CD4-positive, alpha-beta T cell treated with Interferon gamma for 1 hour (primary cell): ENCODE results near the gene PARL.
"Not testable (repeated sequence)": the region's sequence is repeated elsewhere in the genome, so short reads cannot be mapped to it uniquely, and the experiment has no call there.

Source experiments
- DNase-seq: peaks from one replicate; pipeline ENCODE4 v3.0.0-alpha.2; 2020

The PARL gene

GRCh38 chr3:183814240-183814639 lies 70.4 kb downstream of the PARL start:
- no peak for DNase-seq

GRCh38 chr3:183812761-183813445 lies 71.8 kb downstream of the PARL start:
- DNase-seq: no peak

DNA sequence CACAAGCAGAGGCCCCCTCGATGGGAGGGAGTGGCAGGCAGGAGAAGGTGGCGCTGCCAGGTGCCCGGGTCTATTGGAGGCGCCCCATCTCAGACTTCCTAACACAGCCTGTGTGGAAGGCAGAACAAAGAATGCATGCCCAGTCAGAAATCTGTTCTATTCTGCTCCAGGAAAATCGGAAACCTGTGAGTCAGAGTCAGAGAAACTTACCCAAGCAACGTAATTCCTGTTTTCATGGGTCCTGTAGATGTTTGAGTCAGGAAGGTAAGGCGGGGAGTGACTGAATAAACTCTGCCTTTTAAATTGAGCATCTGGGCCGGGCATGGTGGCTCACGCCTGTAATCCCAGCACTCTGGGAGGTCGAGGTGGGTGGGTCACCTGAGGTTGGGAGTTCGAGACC lies 73.0 kb downstream of the PARL start:
- no peak for DNase-seq

DNA sequence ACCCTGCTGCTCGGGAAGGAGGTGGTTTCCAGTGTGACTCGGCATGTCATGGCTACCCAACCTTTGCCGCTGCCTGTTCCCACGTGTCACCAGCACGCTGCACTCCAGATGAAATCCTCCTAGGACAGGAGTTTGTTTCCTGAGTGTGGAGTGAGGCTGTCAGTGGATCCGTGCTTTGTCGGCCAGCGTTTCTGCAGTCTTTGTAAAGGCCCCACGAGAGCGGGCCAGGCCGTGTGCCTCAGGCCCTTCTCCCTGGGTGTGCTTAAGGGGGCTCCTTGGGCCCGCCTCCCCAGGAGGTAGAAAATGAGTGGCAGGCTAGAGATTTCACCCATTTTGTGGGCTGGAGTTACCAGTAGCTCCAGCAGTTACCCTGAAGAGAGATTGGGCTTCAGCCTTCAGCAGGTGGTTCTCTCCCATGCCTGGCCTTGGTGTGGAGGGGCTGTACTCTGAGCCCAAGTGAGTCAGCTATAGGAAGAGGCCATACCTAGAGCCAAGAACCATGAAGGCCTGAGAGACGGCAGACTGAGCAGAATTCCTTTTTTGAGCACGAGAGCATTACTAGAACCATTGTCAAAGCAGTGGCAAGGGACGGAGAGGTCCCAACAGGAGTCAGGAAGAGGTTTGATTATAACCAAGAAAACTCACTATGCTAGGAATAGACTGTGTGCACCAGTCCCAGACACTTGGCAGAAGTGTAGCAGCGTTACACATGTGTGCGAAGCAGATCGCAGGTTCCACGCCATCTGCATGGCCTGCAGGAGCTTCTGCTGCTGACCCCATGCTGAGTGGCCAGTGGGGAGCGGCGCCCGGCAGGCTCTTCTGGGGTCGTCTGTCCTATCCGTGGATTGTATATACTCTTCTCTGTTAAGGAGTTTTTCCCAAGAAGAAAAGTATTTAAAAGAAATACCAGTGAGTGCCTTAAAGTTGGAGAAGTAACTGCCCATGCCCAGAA lies 73.8 kb downstream of the PARL start:
- DNase-seq: no peak

GRCh38 chr3:183809270-183809669 lies 75.4 kb downstream of the PARL start:
- DNase-seq: no peak

DNA sequence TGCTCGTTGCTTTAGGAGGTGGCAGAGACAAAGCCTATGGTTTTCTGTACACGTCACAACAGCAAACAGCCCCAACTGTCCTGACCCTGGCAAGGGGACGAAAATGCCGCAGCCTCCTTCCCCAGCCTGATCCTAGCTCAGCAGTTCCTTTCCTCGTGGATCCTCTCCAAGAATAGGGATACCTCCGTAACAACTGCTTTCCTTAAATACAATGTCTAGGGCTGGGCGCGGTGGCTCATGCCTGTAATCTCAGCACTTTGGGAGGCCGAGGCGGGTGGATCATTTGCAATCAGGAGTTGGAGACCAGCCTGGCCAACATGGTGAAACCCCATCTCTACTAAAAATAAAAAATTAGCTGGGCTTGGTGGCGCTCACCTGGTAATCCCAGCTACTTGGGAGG lies 76.3 kb downstream of the PARL start:
- no peak for DNase-seq

DNA sequence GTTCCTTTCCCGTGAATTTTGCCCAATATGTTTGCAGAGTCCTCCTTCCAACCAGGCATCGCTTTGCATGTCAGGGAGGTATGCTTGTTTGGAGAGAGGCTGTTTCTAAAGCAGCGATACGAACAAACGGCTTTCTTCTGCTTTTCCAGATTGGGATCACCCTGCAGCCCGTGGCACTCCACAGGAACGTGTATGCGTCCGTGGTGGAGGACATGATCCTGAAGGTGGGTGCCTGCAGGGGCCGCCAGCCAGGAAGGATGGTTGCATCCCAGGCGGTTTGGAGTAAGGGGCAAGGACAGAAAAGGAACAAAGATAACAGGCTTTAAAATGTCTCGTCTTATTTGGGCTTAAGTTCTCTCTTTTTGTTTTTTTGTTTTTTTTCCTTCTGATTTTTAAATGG lies 76.8 kb downstream of the PARL start:
- no peak for DNase-seq

DNA sequence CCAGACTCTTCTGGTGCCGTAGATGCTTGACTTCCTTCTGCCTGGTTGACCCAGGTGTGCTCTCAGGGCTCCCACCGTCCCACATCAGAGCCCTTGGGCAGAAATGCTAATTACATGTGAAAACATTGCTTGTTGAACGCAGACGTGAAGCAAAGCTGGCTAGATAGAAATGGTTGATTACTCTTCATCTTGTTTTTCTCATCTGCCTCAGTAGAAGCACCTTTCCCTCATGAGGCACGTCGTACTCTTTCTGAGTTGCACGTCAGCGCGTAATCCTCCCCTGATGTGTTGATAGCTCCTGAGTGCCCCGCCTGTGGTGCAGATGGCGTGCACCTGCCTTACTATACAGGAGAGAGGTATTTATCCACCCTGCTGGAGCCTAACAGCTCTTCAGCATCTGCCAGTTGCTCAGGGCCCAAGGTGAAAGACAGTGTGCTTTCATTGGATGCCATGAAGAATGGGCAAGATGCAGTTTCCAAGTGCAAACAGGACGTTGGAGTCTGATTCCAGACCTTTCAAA lies 77.4 kb downstream of the PARL start:
- DNase-seq: no peak

DNA sequence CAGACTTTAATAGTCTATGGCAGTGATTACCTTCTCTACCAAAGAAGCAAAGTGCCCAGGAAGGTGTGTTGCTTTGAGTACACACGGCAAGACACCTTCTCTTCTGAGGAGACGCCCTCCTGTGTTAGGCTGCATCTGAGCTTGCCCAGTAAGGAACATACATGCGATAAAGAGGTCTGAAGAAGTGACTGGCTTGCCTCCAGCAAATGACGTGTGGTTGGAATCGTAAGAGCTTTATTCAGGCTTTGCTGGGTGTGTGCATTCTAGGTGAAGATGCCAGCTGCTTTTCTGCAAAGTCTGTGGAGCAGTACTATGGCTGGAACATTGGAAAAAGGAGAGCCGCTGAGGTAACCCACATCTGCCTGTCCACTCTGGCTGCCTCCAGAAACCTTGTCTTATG lies 81.7 kb downstream of the PARL start:
- DNase-seq: no peak

- DNase-seq: no peak
These were observed 83.1 kb downstream of the PARL start for GRCh38 chr3:183801601-183802000.

- DNase-seq: no peak
These were observed 84.3 kb downstream of the PARL start for GRCh38 chr3:183800243-183800863.

GRCh38 chr3:183799461-183799860 lies 85.2 kb downstream of the PARL start:
- no peak for DNase-seq

- DNase-seq: no peak
These were observed 86.7 kb downstream of the PARL start for GRCh38 chr3:183797996-183798395.

DNA sequence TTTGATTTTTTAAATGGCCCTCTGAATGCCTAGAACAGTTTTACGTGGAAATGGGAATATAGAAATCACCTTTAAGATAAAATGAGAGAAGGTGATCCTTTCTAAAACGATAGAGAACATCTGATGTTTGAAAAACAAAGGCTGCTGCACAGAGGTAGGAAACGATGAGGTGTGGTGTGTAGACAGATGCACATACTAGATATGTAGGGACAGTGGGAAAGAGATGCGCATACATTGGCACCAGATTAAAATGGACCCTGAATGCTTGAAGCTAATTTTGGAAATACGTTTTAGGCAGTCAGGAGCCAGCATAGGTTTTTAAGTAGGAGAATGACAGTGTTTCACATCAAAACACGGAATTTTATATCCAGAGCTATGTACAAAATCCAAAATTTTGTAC lies 88.3 kb downstream of the PARL start:
- no peak for DNase-seq

- no peak for DNase-seq
These were observed 90.2 kb downstream of the PARL start for GRCh38 chr3:183794452-183794851.

DNA sequence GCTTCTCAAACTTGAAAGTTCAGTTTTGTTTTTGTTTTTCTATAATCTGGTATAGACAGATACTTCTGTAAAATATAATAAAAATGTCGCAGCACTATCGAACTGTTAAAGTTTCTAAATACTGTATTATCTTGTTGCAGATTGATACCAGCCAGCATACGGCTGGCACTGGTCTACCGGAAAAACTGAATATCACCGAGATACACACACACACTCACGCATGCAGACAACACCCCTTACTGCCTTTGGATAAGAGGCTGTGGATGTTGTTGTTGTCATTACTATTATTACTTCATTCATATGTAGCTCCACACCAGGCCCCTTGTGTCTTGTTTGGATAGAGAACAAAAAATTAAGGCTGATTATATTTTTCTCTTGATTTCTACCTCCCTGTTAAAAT lies 91.7 kb downstream of the PARL start:
- DNase-seq: no peak

GRCh38 chr3:183790700-183791099 lies 94.0 kb downstream of the PARL start:
- DNase-seq: no peak

DNA sequence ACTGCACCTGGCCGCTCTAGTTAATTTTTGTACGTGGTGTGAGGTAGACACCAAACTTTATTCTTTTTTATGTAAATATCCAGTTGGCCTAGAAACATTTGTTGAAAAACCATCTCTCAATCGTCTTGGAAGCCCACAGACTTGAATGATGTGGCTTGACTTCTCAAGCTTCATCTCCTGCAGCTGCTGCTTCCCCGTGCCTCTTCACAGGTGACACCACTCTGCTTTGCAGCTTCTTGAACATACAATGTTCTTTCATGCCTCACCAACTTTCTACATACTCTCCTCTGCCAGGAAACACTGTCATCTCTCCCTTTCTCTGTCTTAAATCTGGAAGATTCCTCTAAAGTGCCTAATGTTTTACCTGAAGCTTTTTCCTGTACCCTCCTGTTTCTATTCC lies 94.9 kb downstream of the PARL start:
- DNase-seq: no peak

GRCh38 chr3:183784503-183784902 lies 100.2 kb downstream of the PARL start:
- DNase-seq: not testable (repeated sequence)

GRCh38 chr3:183782576-183783276 lies 102.0 kb downstream of the PARL start:
- no peak for DNase-seq

- no peak for DNase-seq
These were observed 103.4 kb downstream of the PARL start for GRCh38 chr3:183781246-183781645.

DNA sequence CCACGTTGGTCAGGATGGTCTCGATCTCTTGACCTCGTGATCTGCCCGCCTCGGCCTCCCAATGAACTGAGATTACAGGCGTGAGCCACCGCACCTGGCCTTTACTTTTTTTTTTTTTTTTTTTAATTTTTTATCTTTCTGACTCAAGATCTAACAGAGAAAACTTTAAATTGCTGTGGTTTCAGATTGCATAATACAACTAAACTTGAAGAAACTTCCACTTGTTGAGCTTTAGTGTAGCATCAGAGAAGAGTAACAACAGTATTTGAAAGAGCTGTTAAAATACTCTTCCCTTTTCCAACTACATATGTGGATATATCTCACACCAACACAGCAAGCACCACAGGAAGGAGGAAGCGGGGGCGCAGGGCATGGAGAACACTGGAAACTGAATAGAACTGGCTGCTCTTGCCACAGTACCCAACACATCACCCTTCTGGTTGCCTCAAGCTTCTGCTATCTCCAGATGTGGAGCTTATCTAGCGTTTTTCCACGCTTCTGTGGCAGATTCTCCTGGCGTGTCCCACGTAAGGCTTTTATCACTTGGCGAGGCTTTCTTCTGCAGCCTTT lies 104.7 kb downstream of the PARL start:
- DNase-seq: no peak
